Right lobe of liver (tissue), 6 donors: ENCODE results near the gene PGAP6. TPM values are rescaled to one million over a fixed set of nuclear protein-coding genes. Genes with fewer than 3 reads are reported as not detected.
A peak's percentile ranks its signal among the peaks of the same experiment; 100 is the strongest.

ENCODE experiments used
- ATAC-seq, 4 donors: fragments of 200-7000 bp; cut with Tn5 transposase; one replicate each; pipeline ENCODE4 v1.9.1; 2020; ENCODE audit warnings: mild to moderate bottlenecking in 4 of 4, moderate library complexity in 4 of 4
- DNase-seq, 3 donors: peaks; one replicate each; pipeline ENCODE4 v3.0.0-alpha.2; 2020
- H3K27ac ChIP-seq, 3 donors: fragments of 200-600 bp; one replicate each; pipeline ENCODE4 v1.8.0; 2022
- H3K27me3 ChIP-seq, 2 donors: fragments of 200-600 bp; one replicate each; pipeline ENCODE4 v1.8.0; 2022
- H3K36me3 ChIP-seq, 4 donors: fragments of 200-600 bp; sonication (generic) in 1 of 4; one replicate each; pipeline versions ENCODE4 v1.5.1 to v1.8.0; 2017 to 2022; ENCODE audit warnings: control low read depth in 1 of 4
- H3K4me1 ChIP-seq, 4 donors: fragments of 200-600 bp; sonication (generic) in 1 of 4; one replicate each; pipeline versions ENCODE4 v1.5.1 to v1.8.0; 2017 to 2022; ENCODE audit warnings: control low read depth in 1 of 4
- H3K4me3 ChIP-seq, 3 donors: fragments of 200-600 bp; one replicate each; pipeline ENCODE4 v1.8.0; 2022
- H3K9me3 ChIP-seq, 4 donors: fragments of 200-600 bp; sonication (generic) in 1 of 4; one replicate each; pipeline versions ENCODE4 v1.5.1 to v1.8.0; 2017 to 2022; ENCODE audit warnings: control low read depth in 1 of 4
- CTCF ChIP-seq, 4 donors: fragments of 200-600 bp in 3 of 4; fragments of 450-650 bp in 1 of 4; IDR thresholded peaks; one replicate each; pipeline versions ENCODE4 v1.5.1 to v1.8.0; 2016 to 2022; ENCODE audit warnings: antibody characterized with exemption in 4 of 4, mild to moderate bottlenecking in 2 of 4
- POLR2A ChIP-seq: fragments of 450-650 bp; IDR thresholded peaks from one replicate; pipeline ENCODE4 v1.6.1; 2017; ENCODE audit warnings: antibody characterized with exemption, mild to moderate bottlenecking
- WGBS: methylation state at CpG from one replicate; pipeline ENCODE4 v1.1.6; 2018; ENCODE audit warnings: low coverage, low lambda C conversion rate; ENCODE audit not compliant: insufficient coverage; ENCODE audit errors: missing lambda C conversion rate; 5-methylcytosine and 5-hydroxymethylcytosine counted together
- intact Hi-C, 2 donors: fragments of 100-400 bp; cut with DNase I; formaldehyde crosslinking; loops; one replicate each; pipeline versions ENCODE4 v1.11.2 to v1.14.1; 2022
- total RNA-seq, 6 experiments: library from RNA; depleted of rRNA in 2 of 6; stranded (reverse); fragments of >200 nt in 2 of 6; fragmentation: NEBNext Ultra II Directional in 3 of 6; extraction: Animal tissue kit (Norgen Biotek cat#: 25700) in 3 of 6; gene quantifications; one replicate each; pipeline versions ENCODE4 v1.1.0 to v1.2.4, GENCODE V29; 2016 to 2023
- donor health status: DM: no; HTN: yes; CAD: no.
- donor health status: DM: no; HTN: no; CAD: no.
- donor health status: DM: no; HTN: no; CAD: no.
- donor health status: DM: no; HTN: yes; CAD: no.
- donor health status: DM: no; HTN: yes; CAD: no.

Gene PGAP6
- total RNA-seq, 6 experiments from 2014 or later = 24.3 to 44.6 (median 28.0) TPM

- ATAC-seq (no peak), DNase-seq (peak in 2 of 3 donors; percentile 51 to 56)
- Histone ChIP-seq H3K27ac (peak overlapping the region in 2 of 3 donors; percentile 13 to 43), H3K4me1 (peaks cover 0 to 5% (median 0%) of the 10 kb centered on the region in 4 donors), H3K9me3 (no peaks in the 10 kb centered on the region), H3K36me3 (no peaks in the 10 kb centered on the region), H3K4me3 (peak overlapping the region in 1 of 3 donors; percentile 94), H3K27me3 (no peaks in the 10 kb centered on the region)
- 61% methylated on average over 7 of the region's 33 CpGs for WGBS
- TF ChIP-seq POLR2A = no peak
- intact Hi-C loops = loop anchor here in 1 of 2 donors (10.0 kb wide), 1 partner anchor 111 kb away; no protein-coding TSS in a partner anchor
Observed at GRCh38 chr16:383326-384051, 1.7 kb upstream of the PGAP6 start.

GRCh38 chr16:381012-381788 is 578 bp downstream of the PGAP6 start:
- H3K4me3 ChIP-seq = peak overlapping the region; percentile 75 to 94 (median 93)
- ATAC-seq (peak; percentile 33 to 48 (median 36)), DNase-seq (peak in 2 of 3 donors; percentile 61 to 64)
- H3K4me1 ChIP-seq = peaks cover 0 to 5% (median 0%) of the 10 kb centered on the region in 4 donors
- WGBS = 0% methylated on average over 7 of the region's 73 CpGs
- no peaks in the 10 kb centered on the region for H3K36me3 ChIP-seq
- intact Hi-C loops = loop anchor here in 1 of 2 donors (10.0 kb wide), 1 partner anchor 114 kb away; no protein-coding TSS in a partner anchor
- H3K9me3 ChIP-seq = no peaks in the 10 kb centered on the region
- TF ChIP-seq CTCF (IDR thresholded peaks at IDR 0.05) = no peak
- no peak for TF ChIP-seq POLR2A
- peak overlapping the region in 2 of 3 donors; percentile 37 to 57 for H3K27ac ChIP-seq
- H3K27me3 ChIP-seq = no peaks in the 10 kb centered on the region

GRCh38 chr16:380762-381011 is 1.1 kb downstream of the PGAP6 start:
- Histone ChIP-seq H3K4me3 (peak overlapping the region; percentile 75 to 94 (median 93)), H3K27ac (peak overlapping the region in 1 of 3 donors; percentile 57), H3K36me3 (no peaks in the 10 kb centered on the region), H3K9me3 (no peaks in the 10 kb centered on the region), H3K4me1 (peaks cover 0 to 5% (median 0%) of the 10 kb centered on the region in 4 donors), H3K27me3 (no peaks in the 10 kb centered on the region)
- no peak for TF ChIP-seq POLR2A
- no peak for TF ChIP-seq CTCF (IDR thresholded peaks at IDR 0.05)
- DNase-seq (no peak), ATAC-seq (peak; percentile 5 to 34 (median 24))
- intact Hi-C loops = loop anchor here in 1 of 2 donors (10.0 kb wide), 1 partner anchor 114 kb away; no protein-coding TSS in a partner anchor
- WGBS = no CpG with 5 or more reads among the region's 12 CpGs

- ATAC-seq = no peak
- intact Hi-C loops = loop anchor here in 1 of 2 donors (10.0 kb wide), 1 partner anchor 115 kb away; no protein-coding TSS in a partner anchor
- Histone ChIP-seq H3K36me3 (no peaks in the 10 kb centered on the region), H3K4me3 (peak overlapping the region in 2 of 3 donors; percentile 93 to 94), H3K4me1 (peaks cover 0 to 5% (median 0%) of the 10 kb centered on the region in 4 donors), H3K27ac (no peak overlapping the region), H3K9me3 (no peaks in the 10 kb centered on the region), H3K27me3 (no peaks in the 10 kb centered on the region)
- no peak for DNase-seq
- WGBS = 73% methylated on average over 15 of the region's 27 CpGs
- no peak for TF ChIP-seq CTCF (IDR thresholded peaks at IDR 0.05)
- no peak for TF ChIP-seq POLR2A
Observed at GRCh38 chr16:379961-380761, 1.6 kb downstream of the PGAP6 start.
